Tibial artery (tissue), 4 donors: ENCODE data around the gene ENDOU.
"Not testable (repeated sequence)": the region's sequence is repeated elsewhere in the genome, so short reads cannot be mapped to it uniquely, and the experiment has no call there.

Source experiments
- DNase-seq, 2 donors: peaks; one replicate each; pipeline ENCODE4 v3.0.0-alpha.2; 2019
- H3K27ac ChIP-seq, 2 donors: fragments of 200-600 bp; sonication (generic) in 1 of 2; 1 replicate in 1 of 2; 2 replicates in 1 of 2; pipeline ENCODE4 v1.5.1; 2018 to 2019; ENCODE audit warnings: mild to moderate bottlenecking in 1 of 2
- H3K27me3 ChIP-seq, 2 donors: fragments of 200-600 bp; sonication (generic) in 1 of 2; one replicate each; pipeline versions ENCODE4 v1.5.1 to v1.6.0; 2016 to 2019
- H3K36me3 ChIP-seq, 3 donors: fragments of 200-600 bp; sonication (generic) in 2 of 3; one replicate each; pipeline ENCODE4 v1.5.1; 2016 to 2019; ENCODE audit warnings: mild to moderate bottlenecking in 2 of 3
- H3K4me1 ChIP-seq, 4 donors: fragments of 200-600 bp; sonication (generic) in 2 of 4; 1 replicate in 3 of 4; 2 replicates in 1 of 4; pipeline ENCODE4 v1.5.1; 2016 to 2019
- H3K4me3 ChIP-seq, 2 donors: fragments of 200-600 bp; sonication (generic) in 1 of 2; 1 replicate in 1 of 2; 2 replicates in 1 of 2; pipeline ENCODE4 v1.5.1; 2018 to 2019; ENCODE audit warnings: mild to moderate bottlenecking in 2 of 2
- H3K9me3 ChIP-seq, 3 donors: fragments of 200-600 bp; sonication (generic) in 1 of 3; one replicate each; pipeline ENCODE4 v1.5.1; 2016 to 2019
- CTCF ChIP-seq, 2 experiments: fragments of 200-600 bp in 1 of 2; fragments of 450-650 bp in 1 of 2; IDR thresholded peaks; one replicate each; pipeline ENCODE4 v1.5.1; 2017 to 2019; ENCODE audit warnings: antibody characterized with exemption in 2 of 2, mild to moderate bottlenecking in 1 of 2, moderate library complexity in 1 of 2
- intact Hi-C: fragments of 100-400 bp; cut with DNase I; formaldehyde crosslinking; loops from one replicate; pipeline ENCODE4 v1.15.0; 2023; ENCODE audit warnings: low total_unique reads

The ENDOU gene

GRCh38 chr12:47698055-47698454 lies 27.2 kb downstream of the ENDOU start:
- no peaks in the 10 kb centered on the region for H3K27me3 ChIP-seq
- no peak overlapping the region for H3K4me3 ChIP-seq
- H3K36me3 ChIP-seq = peaks cover 16 to 48% (median 37%) of the 10 kb centered on the region in 3 donors
- TF ChIP-seq CTCF (IDR thresholded peaks at IDR 0.05) = no peak
- intact Hi-C loops = no loop called here
- no peak overlapping the region for H3K27ac ChIP-seq
- peaks cover 0 to 3% (median 0%) of the 10 kb centered on the region in 4 donors for H3K4me1 ChIP-seq
- H3K9me3 ChIP-seq = no peaks in the 10 kb centered on the region
- no peak for DNase-seq

- no peaks in the 10 kb centered on the region for H3K9me3 ChIP-seq
- no peak for TF ChIP-seq CTCF (IDR thresholded peaks at IDR 0.05)
- no peaks in the 10 kb centered on the region for H3K27me3 ChIP-seq
- H3K4me3 ChIP-seq = no peak overlapping the region
- peaks cover 6 to 30% (median 17%) of the 10 kb centered on the region in 3 donors for H3K36me3 ChIP-seq
- DNase-seq = no peak
- H3K27ac ChIP-seq = no peak overlapping the region
- intact Hi-C loops = no loop called here
- H3K4me1 ChIP-seq = no peaks in the 10 kb centered on the region
Observed at GRCh38 chr12:47689215-47689614, 36.1 kb downstream of the ENDOU start.

- no peak for DNase-seq
- Histone ChIP-seq H3K27ac (no peak overlapping the region), H3K4me3 (no peak overlapping the region), H3K27me3 (no peaks in the 10 kb centered on the region), H3K4me1 (no peaks in the 10 kb centered on the region), H3K9me3 (no peaks in the 10 kb centered on the region), H3K36me3 (peaks cover 3 to 25% (median 9%) of the 10 kb centered on the region in 3 donors)
- intact Hi-C loops = no loop called here
- TF ChIP-seq CTCF (IDR thresholded peaks at IDR 0.05) = no peak
Observed at GRCh38 chr12:47687636-47688035, 37.7 kb downstream of the ENDOU start.

- DNase-seq = no peak
- H3K36me3 ChIP-seq = peaks cover 2 to 17% (median 3%) of the 10 kb centered on the region in 3 donors
- no peak overlapping the region for H3K4me3 ChIP-seq
- peak; percentile 52 to 56 for TF ChIP-seq CTCF (IDR thresholded peaks at IDR 0.05)
- H3K9me3 ChIP-seq = no peaks in the 10 kb centered on the region
- no peaks in the 10 kb centered on the region for H3K27me3 ChIP-seq
- intact Hi-C loops = no loop called here
- no peak overlapping the region for H3K27ac ChIP-seq
- no peaks in the 10 kb centered on the region for H3K4me1 ChIP-seq
Observed at GRCh38 chr12:47686645-47687240, 38.5 kb downstream of the ENDOU start.

GRCh38 chr12:47679785-47680184 lies 45.5 kb downstream of the ENDOU start:
- no peaks in the 10 kb centered on the region for H3K4me1 ChIP-seq
- intact Hi-C loops = no loop called here
- H3K4me3 ChIP-seq = no peak overlapping the region
- no peak for DNase-seq
- peaks cover 5 to 32% (median 30%) of the 10 kb centered on the region in 3 donors for H3K36me3 ChIP-seq
- no peak overlapping the region for H3K27ac ChIP-seq
- no peaks in the 10 kb centered on the region for H3K27me3 ChIP-seq
- H3K9me3 ChIP-seq = no peaks in the 10 kb centered on the region
- TF ChIP-seq CTCF (IDR thresholded peaks at IDR 0.05) = no peak

- no peaks in the 10 kb centered on the region for H3K27me3 ChIP-seq
- H3K9me3 ChIP-seq = no peaks in the 10 kb centered on the region
- DNase-seq = no peak
- TF ChIP-seq CTCF (IDR thresholded peaks at IDR 0.05) = no peak
- no peak overlapping the region for H3K27ac ChIP-seq
- H3K4me1 ChIP-seq = no peaks in the 10 kb centered on the region
- H3K4me3 ChIP-seq = no peak overlapping the region
- intact Hi-C loops = no loop called here
- H3K36me3 ChIP-seq = peaks cover 0 to 47% (median 34%) of the 10 kb centered on the region in 3 donors
Observed at GRCh38 chr12:47672068-47672467, 53.2 kb downstream of the ENDOU start.

GRCh38 chr12:47667935-47668334 lies 57.4 kb downstream of the ENDOU start:
- H3K27me3 ChIP-seq, H3K4me3 ChIP-seq, H3K9me3 ChIP-seq, H3K4me1 ChIP-seq, DNase-seq, intact Hi-C loops, H3K27ac ChIP-seq: not testable (repeated sequence)
- peaks cover 19 to 67% (median 43%) of the 10 kb centered on the region in 3 donors for H3K36me3 ChIP-seq
